GM18511 (cell line): ENCODE measurements around the gene GPAT3.

ENCODE experiments used
- ATAC-seq: cut with Tn5 transposase; IDR thresholded peaks from one replicate; pipeline ENCODE4 v1.9.1; 2021; ENCODE audit warnings: mild to moderate bottlenecking, moderate library complexity; ENCODE audit not compliant: unreplicated experiment

GPAT3 gene

DNA sequence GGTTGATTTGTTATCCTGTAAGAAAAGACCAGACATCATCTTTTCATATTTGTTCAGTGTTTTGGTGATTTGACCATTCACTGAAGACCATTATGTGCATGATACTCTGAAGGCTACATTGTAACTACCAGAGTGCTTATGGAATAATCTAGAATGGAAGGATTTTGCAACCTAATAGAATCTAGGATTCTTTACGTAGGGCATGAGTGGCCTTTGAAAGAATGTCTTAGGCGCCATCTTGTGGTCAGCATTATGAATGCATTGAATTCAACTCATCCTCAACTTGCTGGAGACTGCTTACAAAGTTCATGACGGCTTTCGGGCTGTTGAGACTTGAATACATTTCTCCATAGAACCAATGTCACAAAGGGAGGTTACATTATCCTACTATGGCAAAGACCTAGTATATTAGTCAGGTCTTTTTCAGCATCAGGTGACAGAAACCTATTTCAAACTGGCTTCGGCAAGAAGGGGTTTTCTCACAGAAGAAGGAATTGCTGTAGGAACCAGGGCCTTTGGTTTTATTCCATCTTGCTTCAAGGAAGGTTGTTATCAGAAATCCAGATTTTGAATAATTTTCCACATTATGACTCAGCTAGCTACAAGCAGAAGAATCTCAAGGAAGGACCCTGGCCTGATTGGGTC is 104.1 kb downstream of the GPAT3 start:
- peak; percentile 77 for ATAC-seq

DNA sequence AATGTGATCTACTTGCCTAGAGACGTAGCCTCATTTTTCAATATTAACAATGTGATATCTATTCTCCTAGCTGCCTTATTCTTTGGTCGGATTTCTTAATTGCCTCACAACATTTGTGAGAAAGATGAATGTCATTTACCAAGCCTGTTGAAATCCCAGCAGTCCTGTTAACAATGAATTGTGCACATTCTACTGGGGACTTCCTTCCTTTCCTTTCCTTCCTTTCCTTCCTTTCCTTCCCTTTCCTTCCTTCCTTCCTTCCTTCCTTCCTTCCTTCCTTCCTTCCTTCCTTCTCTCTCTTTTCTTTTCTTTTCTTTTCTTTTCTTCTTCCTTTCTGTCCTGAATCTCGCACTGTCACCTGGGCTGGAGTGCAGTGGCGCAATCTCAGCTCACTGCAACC is 107.1 kb downstream of the GPAT3 start:
- no peak for ATAC-seq

DNA sequence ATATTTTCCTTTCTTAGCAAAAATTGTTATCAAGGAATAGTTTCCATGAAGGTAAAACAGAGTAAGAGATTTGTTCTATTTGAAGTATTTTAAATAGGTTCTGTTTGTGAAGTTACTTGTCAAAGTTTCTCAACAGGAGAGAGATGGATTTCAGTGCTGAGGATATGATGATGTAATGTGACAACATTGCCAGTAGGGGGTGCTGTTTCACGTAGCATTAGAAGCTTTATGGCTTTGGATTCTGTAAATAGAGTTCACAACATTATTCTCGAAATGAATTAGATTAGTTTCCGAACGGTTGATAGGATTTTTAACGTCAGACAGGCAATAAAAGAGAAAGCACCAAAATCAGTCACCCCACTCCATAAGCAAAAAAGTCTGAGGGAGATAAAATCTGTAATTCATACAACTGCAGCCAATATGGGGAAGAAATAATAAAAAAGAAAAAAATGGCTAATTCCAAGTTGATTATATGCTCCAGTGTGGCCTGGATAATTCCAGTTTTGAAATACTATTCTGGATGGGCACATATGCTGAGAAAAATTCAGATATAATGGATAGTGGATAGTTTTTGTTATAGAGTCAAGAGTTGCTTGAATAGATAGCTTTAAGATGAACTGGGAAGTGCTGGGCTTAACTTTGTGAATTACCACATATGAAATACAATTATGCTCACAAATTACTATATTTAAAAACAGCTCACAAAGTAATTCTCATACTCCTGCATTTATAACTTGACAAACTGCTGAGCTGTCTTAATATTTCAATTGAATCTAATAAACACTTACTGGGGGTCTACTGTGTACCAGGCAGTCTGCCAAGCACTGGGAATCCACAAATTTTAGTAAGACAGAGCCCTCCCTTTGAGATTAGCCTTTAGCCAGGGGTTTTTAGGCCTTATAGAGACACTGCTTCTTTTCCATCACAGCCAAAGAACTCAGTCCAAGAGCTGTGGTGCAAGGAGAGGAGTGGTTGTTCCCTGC is 109.1 kb downstream of the GPAT3 start:
- peak; percentile 78 for ATAC-seq

DNA sequence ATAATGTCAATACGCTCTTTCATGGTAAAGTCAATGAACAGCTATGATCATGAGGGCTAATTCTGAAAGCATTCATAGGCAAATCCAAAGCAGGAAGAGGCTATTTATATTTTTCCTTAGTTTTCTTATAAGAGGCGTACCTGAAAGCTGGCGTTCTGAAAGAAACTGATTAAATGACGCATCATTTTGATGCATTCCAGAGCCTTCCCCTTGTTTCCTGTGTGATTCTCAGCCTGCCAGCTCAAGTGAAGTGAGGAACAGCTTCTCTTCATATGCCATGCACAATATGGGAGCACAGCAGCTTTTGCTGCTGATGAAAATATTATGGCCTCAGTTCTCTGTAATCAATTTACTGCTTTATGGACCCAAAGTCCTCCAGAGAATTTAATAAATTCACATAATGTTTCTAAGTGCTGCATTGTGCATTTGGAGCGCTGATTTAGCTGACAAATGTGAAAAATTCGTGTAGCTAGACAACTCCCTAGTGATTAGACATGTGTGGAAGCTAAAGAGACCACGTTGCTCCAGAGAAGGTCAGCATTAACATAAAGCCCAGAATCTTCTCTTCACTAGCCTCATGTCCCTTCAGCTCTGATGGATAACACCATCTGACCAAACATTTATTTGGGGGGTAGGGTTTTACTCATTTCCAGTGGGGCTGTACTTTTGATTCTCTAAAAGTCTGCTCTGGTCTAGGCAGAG is 110.8 kb downstream of the GPAT3 start:
- ATAC-seq: no peak

DNA sequence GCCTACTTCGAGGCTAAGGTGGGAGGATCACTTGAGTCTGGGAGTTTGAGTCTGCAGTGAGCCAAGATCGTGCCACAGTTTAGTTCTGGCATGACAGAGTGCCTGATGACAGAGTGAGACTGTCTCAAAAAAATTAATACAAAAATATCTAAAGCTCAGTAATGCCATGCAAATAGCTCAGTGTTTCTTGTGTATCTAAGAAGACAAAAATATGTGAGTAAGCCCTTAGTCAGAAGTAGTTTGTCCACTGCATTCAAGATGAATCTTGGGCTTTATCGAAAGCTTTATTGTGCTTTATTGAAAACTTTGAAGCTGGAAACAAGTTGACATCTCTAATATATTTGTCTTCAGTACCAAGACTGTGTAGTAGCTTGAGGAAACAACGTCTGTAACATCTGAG is 115.9 kb downstream of the GPAT3 start:
- no peak for ATAC-seq
